Motor neuron (in vitro differentiated cells): ENCODE results near the gene SLC44A5. TPM values are rescaled to one million over a fixed set of nuclear protein-coding genes. Genes with fewer than 3 reads are reported as not detected.

ENCODE experiments used
- ATAC-seq, 8 experiments: fragments of 200-7000 bp; cut with Tn5 transposase; replicated peaks in 6 of 8; 2 replicates each; pipeline ENCODE4 v1.8.0; 2021; ENCODE audit warnings: mild to moderate bottlenecking in 8 of 8, moderate library complexity in 8 of 8
- H3K27ac ChIP-seq, 2 donors: fragments of 250-450 bp; sonication (Bioruptor Pico); 2 replicates each; pipeline ENCODE4 v1.9.0; 2021; ENCODE audit warnings: antibody characterized with exemption in 2 of 2, mild to moderate bottlenecking in 2 of 2, moderate library complexity in 1 of 2
- H3K4me1 ChIP-seq, 2 donors: fragments of 250-450 bp; sonication (Bioruptor Pico); replicated peaks in 1 of 2; 2 replicates each; pipeline ENCODE4 v1.6.1; 2021; ENCODE audit warnings: antibody characterized with exemption in 2 of 2, mild to moderate bottlenecking in 2 of 2, moderate library complexity in 1 of 2
- H3K4me3 ChIP-seq, 5 donors: fragments of 250-450 bp; sonication (Bioruptor Pico); 2 replicates each; pipeline ENCODE4 v1.9.0; 2021; ENCODE audit warnings: antibody characterized with exemption in 5 of 5, mild to moderate bottlenecking in 5 of 5, moderate library complexity in 4 of 5
- WGBS, 10 experiments: fragments of 450-650 bp; shearing (Covaris generic); methylation state at CpG; one replicate each; pipeline ENCODE4 v1.0.0; 2022; 5-methylcytosine and 5-hydroxymethylcytosine counted together
- in situ Hi-C, 9 experiments: fragments of 400-800 bp; cut with MboI; loops; one replicate each; pipeline ENCODE4 v1.15.0; 2021; ENCODE audit warnings: low sequenced_read_pairs in 9 of 9, low pct_unique_long_range_greater_than_20kb in 2 of 9; ENCODE audit not compliant: unreplicated experiment in 9 of 9
- total RNA-seq, 8 experiments: library from RNA; unstranded; fragments of 300-600 nt; gene quantifications; 2 replicates each; pipeline versions ENCODE4 v1.2.3 to v1.2.4, GENCODE V29; 2022

The SLC44A5 gene
- total RNA-seq, 8 experiments from 2014 or later: 27.7 to 58.8 (median 52.0) TPM; not detected in 3

GRCh38 chr1:75539230-75540116 is 71.4 kb downstream of the SLC44A5 start:
- in situ Hi-C loops: no loop called here
- WGBS, 10 experiments: 4 to 94% (median 45%) methylated on average over 2 to 6 of the region's 6 CpGs
- Histone ChIP-seq H3K27ac (no peak overlapping the region), H3K4me1 (no peaks in the 10 kb centered on the region), H3K4me3 (no peak overlapping the region)
- peak in 5 of 8 experiments; percentile 38 to 87 (median 62) for ATAC-seq

DNA sequence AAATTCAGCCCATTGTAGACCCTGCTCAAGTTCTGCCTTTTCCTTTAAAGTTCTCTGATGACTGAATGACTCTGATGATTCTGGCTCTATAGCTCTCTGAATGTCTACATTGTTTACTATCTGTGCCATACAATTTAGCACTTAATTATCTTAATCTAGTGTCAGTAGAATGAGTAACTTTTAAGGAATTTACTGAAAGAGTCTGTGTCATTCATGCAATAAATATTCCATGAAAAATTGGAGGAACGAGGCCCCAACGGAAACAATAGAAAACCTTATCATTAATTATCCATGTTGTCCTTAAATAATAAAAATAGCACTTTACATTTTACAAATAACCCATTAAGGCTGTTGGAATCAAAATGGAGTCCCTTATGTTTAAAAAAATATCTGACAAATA is 77.8 kb downstream of the SLC44A5 start:
- no peak overlapping the region for H3K27ac ChIP-seq
- H3K4me3 ChIP-seq: no peak overlapping the region
- WGBS, 10 experiments: 6 to 100% (median 49%) methylated on average over 1 to 2 of the region's 2 CpGs; no CpG with 5 or more reads in 2 of the 10 experiments
- in situ Hi-C loops: no loop called here
- peaks cover 5 to 16% of the 10 kb centered on the region in 2 donors for H3K4me1 ChIP-seq
- no peak for ATAC-seq

GRCh38 chr1:75531570-75531969 is 79.3 kb downstream of the SLC44A5 start:
- H3K4me1 ChIP-seq: peaks cover 5 to 16% of the 10 kb centered on the region in 2 donors
- ATAC-seq: no peak
- in situ Hi-C loops: no loop called here
- H3K27ac ChIP-seq: no peak overlapping the region
- H3K4me3 ChIP-seq: no peak overlapping the region
- 0 to 100% (median 92%) methylated on average over 1 to 2 of the region's 2 CpGs; no CpG with 5 or more reads in 3 of the 10 experiments for WGBS, 10 experiments

GRCh38 chr1:75529488-75529887 is 81.4 kb downstream of the SLC44A5 start:
- Histone ChIP-seq H3K4me3 (no peak overlapping the region), H3K27ac (no peak overlapping the region), H3K4me1 (peaks cover 5 to 16% of the 10 kb centered on the region in 2 donors)
- no peak for ATAC-seq
- in situ Hi-C loops: no loop called here

DNA sequence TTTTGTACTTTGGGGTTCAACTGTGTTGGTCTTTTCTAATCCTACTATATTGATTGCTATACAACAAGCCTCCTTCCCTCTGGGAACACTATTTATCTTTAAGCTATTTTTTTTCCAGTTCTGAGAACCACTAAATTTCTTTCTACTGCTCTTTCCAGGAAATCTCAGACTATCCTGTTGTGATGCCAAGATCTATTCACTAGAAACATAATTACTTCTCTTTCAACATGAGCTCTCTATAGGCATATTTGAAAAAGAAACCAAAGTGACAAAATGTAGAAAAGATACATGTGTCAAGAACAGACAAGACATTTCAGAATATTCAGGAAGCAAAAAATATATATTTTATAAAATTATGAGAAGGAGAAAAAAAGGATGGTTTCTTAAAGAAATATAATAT is 82.9 kb downstream of the SLC44A5 start:
- Histone ChIP-seq H3K4me1 (peaks cover 5 to 16% of the 10 kb centered on the region in 2 donors), H3K4me3 (no peak overlapping the region), H3K27ac (no peak overlapping the region)
- peak in 2 of 8 experiments; percentile 31 to 40 for ATAC-seq
- in situ Hi-C loops: no loop called here

GRCh38 chr1:75522389-75522788 is 88.5 kb downstream of the SLC44A5 start:
- H3K4me1 ChIP-seq: peaks cover 5 to 6% of the 10 kb centered on the region in 2 donors
- ATAC-seq: no peak
- in situ Hi-C loops: no loop called here
- WGBS, 10 experiments: 0 to 100% (median 56%) methylated on average over 1 to 3 of the region's 3 CpGs
- no peak overlapping the region for H3K4me3 ChIP-seq
- no peak overlapping the region for H3K27ac ChIP-seq

GRCh38 chr1:75521658-75522057 is 89.3 kb downstream of the SLC44A5 start:
- ATAC-seq: peak in 1 of 8 experiments; percentile 37
- H3K4me3 ChIP-seq: no peak overlapping the region
- 6 to 100% (median 78%) methylated on average over 1 to 3 of the region's 3 CpGs; no CpG with 5 or more reads in 1 of the 10 experiments for WGBS, 10 experiments
- in situ Hi-C loops: no loop called here
- no peak overlapping the region for H3K27ac ChIP-seq
- peaks cover 10 to 12% of the 10 kb centered on the region in 2 donors for H3K4me1 ChIP-seq

GRCh38 chr1:75520862-75521475 is 89.9 kb downstream of the SLC44A5 start:
- in situ Hi-C loops: no loop called here

GRCh38 chr1:75519651-75520427 is 91.1 kb downstream of the SLC44A5 start:
- WGBS, 10 experiments: 0 to 100% (median 88%) methylated on average over 1 of the region's 1 CpG; no CpG with 5 or more reads in 5 of the 10 experiments
- Histone ChIP-seq H3K4me3 (no peak overlapping the region), H3K27ac (no peak overlapping the region), H3K4me1 (peaks cover 10 to 12% of the 10 kb centered on the region in 2 donors)
- in situ Hi-C loops: no loop called here
- no peak for ATAC-seq

More at GRCh38 chr1:75520862-75521475, 89.9 kb downstream of the SLC44A5 start:
- no peak for ATAC-seq
- no peak overlapping the region for H3K4me3 ChIP-seq
- WGBS, 10 experiments: 0 to 95% (median 76%) methylated on average over 3 to 4 of the region's 4 CpGs
- no peak overlapping the region for H3K27ac ChIP-seq
- H3K4me1 ChIP-seq: peaks cover 10 to 12% of the 10 kb centered on the region in 2 donors

DNA sequence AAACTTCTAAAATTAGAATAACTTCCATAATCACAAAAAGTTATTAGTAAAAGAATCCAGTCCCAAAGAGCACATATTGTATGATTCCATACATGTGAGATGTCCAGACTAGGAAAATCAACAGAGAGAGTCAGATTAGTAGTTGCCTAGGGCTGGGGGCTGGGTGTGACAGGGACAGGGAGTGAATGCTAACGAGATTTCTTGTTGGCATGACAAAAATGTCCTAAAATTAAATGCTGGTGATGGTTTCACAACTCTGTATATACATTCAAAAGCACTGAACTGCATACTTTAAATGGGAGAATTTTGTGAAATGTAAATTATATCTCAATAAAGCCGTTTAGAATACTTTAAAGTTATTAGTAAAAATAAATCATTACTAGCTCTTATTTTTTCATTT is 92.2 kb downstream of the SLC44A5 start:
- no peak for ATAC-seq
- WGBS, 10 experiments: 13 to 100% (median 62%) methylated on average over 1 to 2 of the region's 2 CpGs
- Histone ChIP-seq H3K4me1 (peaks cover 10 to 12% of the 10 kb centered on the region in 2 donors), H3K4me3 (no peak overlapping the region), H3K27ac (no peak overlapping the region)
- in situ Hi-C loops: no loop called here

DNA sequence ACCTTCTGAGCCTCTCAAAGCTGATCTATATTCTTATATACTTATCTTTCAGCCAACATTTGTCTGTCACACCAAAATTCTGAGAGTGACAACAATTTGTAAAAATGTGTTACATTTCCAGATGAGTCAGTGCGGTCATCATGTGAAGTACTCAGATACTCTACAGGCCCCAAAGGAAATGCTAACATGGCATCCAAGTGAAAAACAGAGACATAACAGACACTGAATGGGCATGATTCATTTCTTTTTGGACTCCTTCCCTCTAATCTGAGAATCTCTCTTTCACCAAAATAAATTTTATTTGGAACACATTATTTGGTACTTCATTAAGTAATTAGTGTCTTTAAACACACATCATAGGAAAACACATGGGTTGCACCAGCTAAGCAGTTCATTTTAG is 96.6 kb downstream of the SLC44A5 start:
- 0 to 100% (median 95%) methylated on average over 1 of the region's 1 CpG; no CpG with 5 or more reads in 4 of the 10 experiments for WGBS, 10 experiments
- H3K4me3 ChIP-seq: no peak overlapping the region
- peaks cover 10 to 12% of the 10 kb centered on the region in 2 donors for H3K4me1 ChIP-seq
- H3K27ac ChIP-seq: no peak overlapping the region
- ATAC-seq: no peak
- in situ Hi-C loops: no loop called here

DNA sequence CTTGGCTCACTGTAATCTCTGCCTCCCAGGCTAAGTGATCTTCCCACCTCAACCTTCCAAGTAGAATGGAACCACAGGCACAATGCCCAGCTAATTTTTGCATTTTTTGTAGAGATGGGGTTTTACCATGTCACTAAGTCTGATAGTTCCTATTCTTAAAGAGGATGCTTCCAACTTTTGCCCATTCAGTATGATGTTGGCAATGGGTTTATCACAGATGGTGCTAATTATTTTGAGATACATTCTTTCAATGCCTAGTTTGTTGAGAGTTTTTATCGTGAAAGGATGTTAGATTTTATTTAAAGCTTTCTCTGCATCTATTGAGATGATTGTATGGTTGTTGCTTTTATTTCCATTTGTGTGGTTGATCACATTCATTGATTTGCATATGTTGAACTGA is 103.9 kb downstream of the SLC44A5 start:
- peaks cover 2% of the 10 kb centered on the region in 2 donors for H3K4me1 ChIP-seq
- 0 to 100% (median 100%) methylated on average over 1 of the region's 1 CpG; no CpG with 5 or more reads in 1 of the 10 experiments for WGBS, 10 experiments
- in situ Hi-C loops: no loop called here
- H3K4me3 ChIP-seq: no peak overlapping the region
- no peak for ATAC-seq
- no peak overlapping the region for H3K27ac ChIP-seq
